ENCODE results near the gene ABCF2. TPM values are rescaled to one million over a fixed set of nuclear protein-coding genes. Genes with fewer than 3 reads are reported as not detected.

Gene ABCF2
- total RNA-seq, 1 experiment from 2014 or later: 69.0 TPM

DNA sequence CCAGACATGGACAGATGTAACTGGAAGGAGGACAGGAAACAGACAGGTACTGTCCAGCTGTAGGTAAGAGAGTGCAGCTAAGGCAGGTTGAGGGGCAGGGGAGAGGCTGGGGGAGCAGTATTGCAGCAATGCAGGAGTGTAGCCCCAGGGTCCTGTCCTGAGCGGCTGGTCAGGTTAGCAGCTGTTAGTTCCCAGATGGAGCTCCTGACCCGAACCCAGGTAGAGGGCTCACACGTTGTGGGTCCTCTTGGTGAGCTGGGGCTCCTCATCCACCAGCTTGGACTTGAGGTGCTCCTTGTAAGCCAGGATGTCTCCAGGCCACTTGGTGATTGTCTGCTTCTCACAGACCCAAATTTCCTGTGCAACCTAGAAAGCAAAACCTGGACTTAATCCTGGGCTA lies 13.2 kb downstream of the ABCF2 start:
- no peak for TF ChIP-seq EZH2 (IDR thresholded peaks at IDR 0.05; ENCODE audit: borderline replicate concordance, low read depth, low read length, poor library complexity, severe bottlenecking)
- TF ChIP-seq, protein P1, sequence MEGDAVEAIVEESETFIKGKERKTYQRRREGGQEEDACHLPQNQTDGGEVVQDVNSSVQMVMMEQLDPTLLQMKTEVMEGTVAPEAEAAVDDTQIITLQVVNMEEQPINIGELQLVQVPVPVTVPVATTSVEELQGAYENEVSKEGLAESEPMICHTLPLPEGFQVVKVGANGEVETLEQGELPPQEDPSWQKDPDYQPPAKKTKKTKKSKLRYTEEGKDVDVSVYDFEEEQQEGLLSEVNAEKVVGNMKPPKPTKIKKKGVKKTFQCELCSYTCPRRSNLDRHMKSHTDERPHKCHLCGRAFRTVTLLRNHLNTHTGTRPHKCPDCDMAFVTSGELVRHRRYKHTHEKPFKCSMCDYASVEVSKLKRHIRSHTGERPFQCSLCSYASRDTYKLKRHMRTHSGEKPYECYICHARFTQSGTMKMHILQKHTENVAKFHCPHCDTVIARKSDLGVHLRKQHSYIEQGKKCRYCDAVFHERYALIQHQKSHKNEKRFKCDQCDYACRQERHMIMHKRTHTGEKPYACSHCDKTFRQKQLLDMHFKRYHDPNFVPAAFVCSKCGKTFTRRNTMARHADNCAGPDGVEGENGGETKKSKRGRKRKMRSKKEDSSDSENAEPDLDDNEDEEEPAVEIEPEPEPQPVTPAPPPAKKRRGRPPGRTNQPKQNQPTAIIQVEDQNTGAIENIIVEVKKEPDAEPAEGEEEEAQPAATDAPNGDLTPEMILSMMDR (conservative IDR thresholded peaks at IDR 0.05; ENCODE audit: low read depth, low read length): no peak
- intact Hi-C loops (cut with micrococcal nuclease; ENCODE audit: unreplicated experiment): no loop called here
- no peaks in the 10 kb centered on the region for H3K9me3 ChIP-seq (ENCODE audit: low read depth, low read length, poor library complexity, severe bottlenecking)
- H3K4me3 ChIP-seq (ENCODE audit: low read depth, low read length, poor library complexity, severe bottlenecking): no peak overlapping the region
- no peak for DNase-seq (ENCODE audit: low spot score)
- H3K27me3 ChIP-seq (replicated peaks; ENCODE audit: insufficient read depth, low read depth, low read length, poor library complexity): no peaks in the 10 kb centered on the region
- H3K36me3 ChIP-seq (ENCODE audit: insufficient read depth, low read length, poor library complexity, severe bottlenecking): peaks cover 57% of the 10 kb centered on the region
- ChIA-PET CTCF (no interaction called here), POLR2A (ENCODE audit: low non-redundant PET) (no interaction called here)
- H3K4me1 ChIP-seq (ENCODE audit: insufficient read depth, low read length, poor library complexity, severe bottlenecking): no peaks in the 10 kb centered on the region
- BruUV-seq (replicated peaks): no TSS peak
- H3K27ac ChIP-seq (ENCODE audit: low read depth, low read length, poor library complexity, severe bottlenecking): no peak overlapping the region

DNA sequence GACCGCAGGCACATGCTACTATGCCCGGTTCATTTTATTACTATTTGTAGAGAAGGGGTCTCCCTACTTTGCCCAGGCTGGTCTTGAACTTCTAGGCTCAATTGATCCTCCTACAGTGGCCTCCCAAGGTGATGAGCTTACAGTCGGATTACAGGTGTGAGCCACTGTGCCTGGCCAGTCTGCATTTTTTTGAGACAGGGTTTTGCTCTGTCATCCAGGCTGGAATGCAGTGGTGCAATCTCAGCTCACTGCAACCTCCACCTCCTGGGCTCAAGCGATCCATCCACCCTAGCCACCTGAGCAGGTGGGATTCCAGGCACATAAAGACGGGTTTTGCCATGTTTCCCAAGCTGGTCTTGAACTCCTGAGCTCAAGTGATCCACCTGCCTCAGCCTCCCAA lies 14.4 kb downstream of the ABCF2 start:
- Histone ChIP-seq H3K27ac (ENCODE audit: low read depth, low read length, poor library complexity, severe bottlenecking) (no peak overlapping the region), H3K27me3 (replicated peaks; ENCODE audit: insufficient read depth, low read depth, low read length, poor library complexity) (no peaks in the 10 kb centered on the region), H3K36me3 (ENCODE audit: insufficient read depth, low read length, poor library complexity, severe bottlenecking) (peaks cover 46% of the 10 kb centered on the region), H3K4me1 (ENCODE audit: insufficient read depth, low read length, poor library complexity, severe bottlenecking) (no peaks in the 10 kb centered on the region), H3K9me3 (ENCODE audit: low read depth, low read length, poor library complexity, severe bottlenecking) (no peaks in the 10 kb centered on the region), H3K4me3 (ENCODE audit: low read depth, low read length, poor library complexity, severe bottlenecking) (no peak overlapping the region)
- BruUV-seq (replicated peaks): no TSS peak
- no peak for TF ChIP-seq EZH2 (IDR thresholded peaks at IDR 0.05; ENCODE audit: borderline replicate concordance, low read depth, low read length, poor library complexity, severe bottlenecking)
- TF ChIP-seq, protein P1 (conservative IDR thresholded peaks at IDR 0.05; ENCODE audit: low read depth, low read length): no peak
- no peak for DNase-seq (ENCODE audit: low spot score)
- POLR2A ChIA-PET (ENCODE audit: low non-redundant PET): no interaction called here
- CTCF ChIA-PET: no interaction called here
- intact Hi-C loops (cut with micrococcal nuclease; ENCODE audit: unreplicated experiment): no loop called here

DNA sequence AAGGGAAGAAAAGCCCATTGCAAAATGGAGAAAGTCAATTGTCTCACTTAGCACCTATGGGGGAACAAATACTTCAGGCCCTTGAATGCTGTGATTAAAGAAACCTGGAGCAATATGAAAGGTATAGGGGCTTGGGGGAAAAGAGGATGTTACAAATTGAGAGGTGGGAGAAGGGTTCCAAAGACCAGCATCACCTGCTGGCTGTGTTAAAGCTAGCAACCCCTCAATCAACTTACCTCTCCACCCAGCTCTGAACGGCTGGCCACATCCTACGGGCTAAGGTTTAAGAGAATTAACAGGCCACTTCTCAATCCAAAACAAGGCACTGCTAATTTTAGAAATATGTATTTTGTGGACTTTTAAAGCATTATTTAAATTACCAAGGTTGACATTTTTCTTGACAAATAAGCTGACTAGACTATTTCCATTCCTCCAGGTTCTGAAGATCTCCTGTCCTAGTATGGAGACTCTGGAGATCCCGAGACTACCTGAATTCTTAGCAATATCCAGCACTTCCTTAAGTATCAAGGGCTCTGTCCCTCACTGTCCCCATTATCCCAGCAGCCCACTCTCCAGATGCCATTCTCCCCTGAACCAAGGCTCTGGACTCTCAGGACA lies 15.7 kb downstream of the ABCF2 start:
- no peak for TF ChIP-seq EZH2 (IDR thresholded peaks at IDR 0.05; ENCODE audit: borderline replicate concordance, low read depth, low read length, poor library complexity, severe bottlenecking)
- TF ChIP-seq, protein P1 (conservative IDR thresholded peaks at IDR 0.05; ENCODE audit: low read depth, low read length): no peak
- ChIA-PET CTCF (no interaction called here), POLR2A (ENCODE audit: low non-redundant PET) (no interaction called here)
- H3K4me1 ChIP-seq (ENCODE audit: insufficient read depth, low read length, poor library complexity, severe bottlenecking): no peaks in the 10 kb centered on the region
- DNase-seq (ENCODE audit: low spot score): no peak
- BruUV-seq (replicated peaks): no TSS peak
- no peaks in the 10 kb centered on the region for H3K27me3 ChIP-seq (replicated peaks; ENCODE audit: insufficient read depth, low read depth, low read length, poor library complexity)
- peaks cover 37% of the 10 kb centered on the region for H3K36me3 ChIP-seq (ENCODE audit: insufficient read depth, low read length, poor library complexity, severe bottlenecking)
- H3K27ac ChIP-seq (ENCODE audit: low read depth, low read length, poor library complexity, severe bottlenecking): no peak overlapping the region
- intact Hi-C loops (cut with micrococcal nuclease; ENCODE audit: unreplicated experiment): no loop called here
- H3K4me3 ChIP-seq (ENCODE audit: low read depth, low read length, poor library complexity, severe bottlenecking): no peak overlapping the region
- H3K9me3 ChIP-seq (ENCODE audit: low read depth, low read length, poor library complexity, severe bottlenecking): no peaks in the 10 kb centered on the region

Measured in A673 (cell line).